VCaP (cell line): Measurements from ENCODE around the gene PPM1H.
A peak's percentile ranks its signal among the peaks of the same experiment; 100 is the strongest.

ENCODE experiments used
- H3K27ac ChIP-seq: fragments of 450-650 bp; 2 replicates; pipeline ENCODE4 v1.5.1; 2017
- TF ChIP-seq, protein P1 (sequence below): fragments of 450-650 bp; conservative IDR thresholded peaks from 2 replicates; pipeline ENCODE4 v1.5.1; 2017; ENCODE audit warnings: mild to moderate bottlenecking, moderate library complexity

The PPM1H gene

DNA sequence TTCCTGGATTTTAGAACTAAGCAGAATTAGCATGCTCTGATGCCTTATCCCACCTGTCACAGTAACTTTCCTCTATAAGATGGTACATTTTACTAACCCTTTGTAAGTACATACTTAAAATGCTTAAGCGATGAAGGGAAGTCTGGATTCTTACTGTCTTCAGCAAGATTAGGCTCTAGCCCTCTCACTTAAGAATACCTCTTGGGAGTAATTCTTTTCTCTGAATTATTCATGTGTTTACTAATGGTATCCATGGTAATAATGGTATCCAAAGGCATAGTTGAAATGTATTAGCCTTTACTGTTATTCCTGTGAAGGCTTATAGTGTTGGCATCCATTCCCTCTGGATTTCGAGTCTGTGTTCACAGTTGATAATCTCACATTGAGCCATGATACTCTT lies 291.5 kb downstream of the PPM1H start:
- H3K27ac ChIP-seq = no peak overlapping the region
- TF ChIP-seq, protein P1, sequence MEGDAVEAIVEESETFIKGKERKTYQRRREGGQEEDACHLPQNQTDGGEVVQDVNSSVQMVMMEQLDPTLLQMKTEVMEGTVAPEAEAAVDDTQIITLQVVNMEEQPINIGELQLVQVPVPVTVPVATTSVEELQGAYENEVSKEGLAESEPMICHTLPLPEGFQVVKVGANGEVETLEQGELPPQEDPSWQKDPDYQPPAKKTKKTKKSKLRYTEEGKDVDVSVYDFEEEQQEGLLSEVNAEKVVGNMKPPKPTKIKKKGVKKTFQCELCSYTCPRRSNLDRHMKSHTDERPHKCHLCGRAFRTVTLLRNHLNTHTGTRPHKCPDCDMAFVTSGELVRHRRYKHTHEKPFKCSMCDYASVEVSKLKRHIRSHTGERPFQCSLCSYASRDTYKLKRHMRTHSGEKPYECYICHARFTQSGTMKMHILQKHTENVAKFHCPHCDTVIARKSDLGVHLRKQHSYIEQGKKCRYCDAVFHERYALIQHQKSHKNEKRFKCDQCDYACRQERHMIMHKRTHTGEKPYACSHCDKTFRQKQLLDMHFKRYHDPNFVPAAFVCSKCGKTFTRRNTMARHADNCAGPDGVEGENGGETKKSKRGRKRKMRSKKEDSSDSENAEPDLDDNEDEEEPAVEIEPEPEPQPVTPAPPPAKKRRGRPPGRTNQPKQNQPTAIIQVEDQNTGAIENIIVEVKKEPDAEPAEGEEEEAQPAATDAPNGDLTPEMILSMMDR = no peak

DNA sequence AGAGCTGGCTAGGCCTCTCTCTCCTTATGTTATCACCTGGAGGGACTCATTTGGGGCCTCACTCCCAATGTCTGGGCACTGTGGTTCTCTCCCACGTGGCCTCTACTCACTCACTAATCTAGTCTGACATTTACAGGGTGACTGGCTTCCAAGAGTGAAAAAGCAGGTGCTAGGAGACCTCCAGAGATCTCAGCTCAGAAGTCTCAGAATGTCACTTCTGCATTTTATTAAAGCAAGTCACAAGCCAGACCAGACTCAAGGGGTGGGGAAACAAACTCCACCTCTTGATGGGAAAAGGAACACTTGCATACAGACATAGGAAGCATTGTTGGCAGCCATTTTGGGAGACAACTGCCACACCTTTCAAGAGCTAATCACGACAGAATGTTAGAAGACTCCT lies 292.5 kb downstream of the PPM1H start:
- TF ChIP-seq, protein P1 = no peak
- H3K27ac ChIP-seq = no peak overlapping the region

DNA sequence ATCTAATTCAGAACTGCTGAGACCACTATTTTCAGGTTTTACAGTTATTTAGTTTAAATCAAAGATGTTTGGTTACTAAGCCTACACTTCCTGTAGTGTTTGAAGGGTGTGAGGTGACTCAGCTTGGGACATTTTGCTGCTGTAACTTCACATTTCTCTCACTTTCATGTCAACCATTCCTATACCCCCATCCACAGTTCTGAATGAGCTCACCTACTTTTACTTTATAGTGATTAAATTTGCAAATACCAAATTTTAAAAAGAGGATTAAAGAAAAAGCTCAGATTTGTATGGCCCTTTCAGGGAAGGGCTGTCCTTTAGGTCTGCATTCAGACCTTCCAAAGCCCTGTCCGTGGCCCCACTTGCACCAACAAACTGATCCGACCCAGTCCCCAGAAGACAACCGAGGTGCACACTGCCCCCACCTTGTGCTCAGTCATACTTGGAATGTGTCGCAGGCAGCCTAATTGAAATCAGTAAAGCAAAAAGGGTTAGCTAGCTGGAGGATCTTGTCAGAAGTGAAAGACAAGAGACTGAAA lies 294.0 kb downstream of the PPM1H start:
- H3K27ac ChIP-seq = peak overlapping the region; percentile 45
- TF ChIP-seq, protein P1 = no peak

DNA sequence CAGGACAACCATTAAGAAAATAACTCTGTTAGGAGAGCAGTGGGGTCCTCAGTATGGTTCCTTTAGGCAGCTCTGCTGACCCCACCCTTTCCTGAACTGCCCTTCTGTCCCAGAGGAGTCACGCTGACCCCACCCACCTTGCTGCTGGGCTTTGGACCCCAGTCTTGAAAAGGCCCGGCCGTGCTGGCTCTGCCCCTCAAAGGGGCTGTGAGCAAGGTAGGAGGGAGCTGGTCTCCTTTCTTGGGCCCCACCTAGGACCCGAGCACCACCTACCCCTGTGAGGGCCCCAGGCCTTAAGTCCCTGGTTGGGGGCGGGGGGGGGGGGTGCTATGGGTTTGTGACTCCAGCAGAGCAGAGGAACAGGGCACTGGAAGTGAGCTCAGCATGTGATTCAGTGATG lies 297.3 kb downstream of the PPM1H start:
- H3K27ac ChIP-seq = no peak overlapping the region
- TF ChIP-seq, protein P1 = no peak

DNA sequence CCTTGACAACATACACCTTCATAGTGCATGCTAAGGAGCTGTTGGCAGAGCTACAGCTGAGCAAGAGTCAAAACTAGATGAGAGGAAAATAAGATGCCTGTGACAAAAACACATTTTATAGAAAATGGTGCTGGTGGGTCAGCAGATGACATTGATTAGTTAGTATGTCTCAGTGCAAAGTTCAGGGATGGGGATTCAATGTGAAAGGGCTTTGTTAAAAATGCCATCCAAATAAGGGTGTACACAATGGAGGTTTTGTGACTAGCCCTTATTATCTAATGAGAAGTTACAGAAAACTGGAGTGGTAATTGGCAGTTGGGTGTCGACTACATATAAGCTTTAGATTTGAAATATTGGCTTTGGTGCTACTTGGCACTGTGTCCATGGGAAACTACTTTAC lies 299.3 kb downstream of the PPM1H start:
- H3K27ac ChIP-seq = no peak overlapping the region

DNA sequence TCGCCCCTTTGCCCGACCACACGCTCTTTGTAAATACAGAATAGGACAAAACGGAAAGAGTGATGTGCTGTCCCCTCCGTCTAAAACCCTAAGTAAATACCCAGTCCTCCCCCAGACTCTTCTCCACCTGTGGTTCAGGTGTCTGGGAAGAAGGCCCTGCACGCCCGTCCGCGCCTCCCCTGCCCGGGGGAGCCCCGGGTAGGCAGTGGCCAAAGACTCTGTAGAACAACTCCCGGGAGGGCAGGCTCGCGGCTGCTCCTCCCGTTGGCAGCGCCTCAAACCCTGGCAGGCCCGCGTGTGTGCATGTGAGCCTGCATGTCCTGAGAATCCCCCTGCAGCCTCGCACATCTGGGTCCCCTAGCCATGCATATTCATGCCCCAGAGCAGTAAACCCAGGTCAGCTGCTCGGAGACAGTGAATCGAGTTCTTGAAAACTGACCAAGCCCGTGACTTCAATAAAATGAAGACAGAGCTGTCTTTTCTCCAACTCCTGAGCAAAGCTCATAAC lies 302.5 kb downstream of the PPM1H start:
- H3K27ac ChIP-seq = no peak overlapping the region
- TF ChIP-seq, protein P1 = no peak

More for the DNA sequence above, 299.3 kb downstream of the PPM1H start:
- TF ChIP-seq, protein P1 = no peak

DNA sequence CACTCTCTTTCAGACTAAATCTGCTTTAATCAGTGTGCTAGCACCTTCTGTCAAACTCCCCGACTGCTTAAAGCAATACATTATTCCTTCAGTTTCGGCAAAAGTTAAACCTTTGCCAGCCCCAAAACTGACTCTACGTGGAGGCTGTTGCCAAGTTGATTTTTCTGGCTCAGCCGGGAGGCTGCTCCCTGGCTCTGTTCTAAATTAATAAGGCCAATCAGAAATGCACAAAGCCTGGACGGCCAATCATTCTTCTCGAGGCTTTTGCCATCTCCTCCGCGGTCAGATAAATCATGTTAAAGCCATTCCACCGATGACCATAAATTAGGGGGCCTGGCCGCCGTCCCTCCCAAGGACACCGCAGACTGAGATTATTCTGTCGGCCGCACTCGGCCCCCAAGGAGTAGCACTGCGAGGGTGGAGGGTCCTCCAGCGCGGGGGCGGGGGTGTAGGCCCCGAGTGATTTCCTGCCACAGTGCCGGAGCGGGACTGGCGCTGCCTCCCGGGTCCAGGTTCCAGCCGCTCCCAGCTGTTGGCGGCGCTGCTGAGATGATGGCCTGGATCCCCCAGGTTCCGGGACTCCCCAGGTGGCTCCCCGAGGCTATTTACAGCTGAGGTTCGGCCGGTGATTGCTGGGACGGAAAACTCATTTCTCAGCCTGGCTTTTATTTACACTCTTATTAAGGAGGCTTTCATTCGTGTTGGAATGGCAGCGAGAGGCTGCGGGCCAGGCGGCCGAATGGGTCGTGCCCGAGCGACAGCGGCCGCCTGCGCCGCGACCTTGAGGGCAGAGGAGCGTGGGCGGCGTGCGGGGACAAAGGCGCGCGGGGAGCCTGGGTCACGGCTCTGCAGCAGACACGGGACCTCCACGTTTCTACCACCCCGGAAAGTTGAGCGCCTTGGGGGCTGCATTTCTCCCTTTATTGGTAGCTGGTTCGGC lies 303.2 kb downstream of the PPM1H start:
- TF ChIP-seq, protein P1 = no peak
- no peak overlapping the region for H3K27ac ChIP-seq
